Measurements from ENCODE around the gene FCSK. TPM values are rescaled to one million over a fixed set of nuclear protein-coding genes. Genes with fewer than 3 reads are reported as not detected.

Gene FCSK
- total RNA-seq, 1 experiment from 2014 or later = 22.2 TPM

DNA sequence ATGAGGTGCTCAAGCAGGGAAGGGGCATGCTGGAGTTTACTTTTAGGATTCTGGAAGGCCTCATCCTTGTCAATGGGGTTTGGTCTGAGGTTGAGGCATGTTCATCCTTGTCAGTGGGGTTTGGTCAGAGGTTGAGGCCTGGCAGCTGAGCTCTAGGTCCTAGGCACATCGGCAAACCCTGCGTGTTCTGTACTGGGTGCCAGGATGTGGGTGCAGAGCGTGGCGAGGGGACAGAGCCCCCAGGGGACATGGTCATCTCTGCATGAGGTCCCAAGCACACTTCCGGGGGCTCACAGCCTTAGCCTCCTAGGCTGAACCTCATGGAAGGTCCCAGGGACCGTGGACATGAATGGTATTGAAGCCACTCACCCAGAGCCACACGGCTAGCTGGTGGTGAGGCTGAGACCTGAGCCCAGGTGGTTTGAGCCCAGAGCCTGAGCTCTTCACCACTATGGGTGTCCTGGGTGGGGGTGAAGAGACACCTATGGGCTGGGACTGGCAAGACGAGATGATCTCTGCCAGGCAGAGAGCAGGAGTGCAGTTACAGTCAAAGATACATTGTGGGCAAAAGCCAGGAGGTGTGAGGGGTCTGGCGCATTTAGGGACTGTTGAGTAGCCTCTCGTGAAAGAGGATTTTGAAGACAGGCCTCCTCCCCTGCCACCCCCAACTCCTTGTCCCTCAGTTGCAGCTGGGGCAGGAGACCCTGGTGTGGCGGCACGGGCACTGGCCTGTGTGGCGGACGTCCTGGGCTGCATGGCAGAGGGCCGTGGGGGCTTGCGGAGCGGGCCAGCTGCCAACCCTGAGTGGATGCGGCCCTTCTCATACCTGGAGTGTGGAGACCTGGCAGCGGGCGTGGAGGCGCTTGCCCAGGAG, 19.3 kb downstream of the FCSK start:
- DNase-seq (ENCODE audit: low read depth) = no peak
- in situ Hi-C loops (cut with HindIII; ENCODE audit: low pct_unique_long_range_greater_than_20kb, low sequenced_read_pairs) = no loop called here

DNA sequence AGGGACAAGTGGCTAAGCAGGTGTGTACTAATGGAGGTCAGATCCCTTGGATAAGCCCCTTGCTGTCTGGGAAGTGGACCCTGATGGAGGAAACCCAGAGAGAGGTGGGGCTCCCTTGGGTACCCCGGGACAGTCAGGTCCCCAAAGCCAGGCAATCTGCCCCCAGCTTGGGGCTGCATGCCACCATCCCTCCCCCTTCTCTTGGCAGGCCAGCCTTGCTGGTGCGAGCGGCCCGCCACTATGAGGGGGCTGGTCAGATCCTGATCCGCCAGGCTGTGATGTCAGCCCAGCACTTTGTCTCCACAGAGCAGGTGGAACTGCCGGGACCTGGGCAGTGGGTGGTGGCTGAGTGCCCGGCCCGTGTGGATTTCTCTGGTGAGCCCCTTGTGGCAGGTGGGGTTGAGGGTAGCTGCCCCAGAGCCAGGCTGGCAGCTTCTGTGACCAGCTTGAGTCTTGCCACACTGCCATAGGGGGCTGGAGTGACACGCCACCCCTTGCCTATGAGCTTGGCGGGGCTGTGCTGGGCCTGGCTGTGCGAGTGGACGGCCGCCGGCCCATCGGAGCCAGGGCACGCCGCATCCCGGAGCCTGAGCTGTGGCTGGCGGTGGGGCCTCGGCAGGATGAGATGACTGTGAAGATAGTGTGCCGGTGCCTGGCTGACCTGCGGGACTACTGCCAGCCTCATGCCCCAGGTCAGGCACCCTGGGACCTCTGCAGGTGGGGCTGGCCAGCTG, 20.1 kb downstream of the FCSK start:
- no peak for DNase-seq (ENCODE audit: low read depth)
- in situ Hi-C loops (cut with HindIII; ENCODE audit: low pct_unique_long_range_greater_than_20kb, low sequenced_read_pairs) = no loop called here

DNA sequence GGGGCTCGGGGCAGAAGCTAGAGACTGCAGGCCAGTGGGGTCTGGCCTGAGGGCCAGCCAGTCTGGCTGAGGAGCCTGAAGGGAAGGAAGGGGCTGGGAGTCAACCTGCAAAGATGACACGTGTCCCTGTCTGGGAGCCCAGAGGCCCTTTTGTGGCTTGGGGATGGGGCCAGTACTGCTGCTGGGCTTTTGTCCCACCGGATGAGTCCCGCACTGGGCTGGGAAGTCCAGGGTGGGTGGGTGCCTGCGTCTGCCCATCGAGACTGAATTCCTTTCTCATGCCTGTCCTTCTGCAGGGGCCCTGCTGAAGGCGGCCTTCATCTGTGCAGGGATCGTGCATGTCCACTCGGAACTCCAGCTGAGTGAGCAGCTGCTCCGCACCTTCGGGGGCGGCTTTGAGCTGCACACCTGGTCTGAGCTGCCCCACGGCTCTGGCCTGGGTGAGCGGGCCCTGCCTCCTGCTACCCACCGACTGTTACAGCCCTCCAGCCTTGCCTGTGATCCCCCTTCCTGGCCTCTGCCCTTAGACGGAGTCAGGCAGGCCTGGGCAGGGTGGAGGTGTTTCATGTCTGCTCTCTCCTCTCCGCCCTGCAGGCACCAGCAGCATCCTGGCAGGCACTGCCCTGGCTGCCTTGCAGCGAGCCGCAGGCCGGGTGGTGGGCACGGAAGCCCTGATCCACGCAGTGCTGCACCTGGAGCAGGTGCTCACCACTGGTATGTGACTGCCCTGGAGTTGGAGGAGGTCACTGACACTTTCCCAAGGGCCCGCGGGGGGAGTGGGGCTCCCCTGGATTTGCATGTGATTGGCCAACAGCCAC, 20.9 kb downstream of the FCSK start:
- no peak for DNase-seq (ENCODE audit: low read depth)

DNA sequence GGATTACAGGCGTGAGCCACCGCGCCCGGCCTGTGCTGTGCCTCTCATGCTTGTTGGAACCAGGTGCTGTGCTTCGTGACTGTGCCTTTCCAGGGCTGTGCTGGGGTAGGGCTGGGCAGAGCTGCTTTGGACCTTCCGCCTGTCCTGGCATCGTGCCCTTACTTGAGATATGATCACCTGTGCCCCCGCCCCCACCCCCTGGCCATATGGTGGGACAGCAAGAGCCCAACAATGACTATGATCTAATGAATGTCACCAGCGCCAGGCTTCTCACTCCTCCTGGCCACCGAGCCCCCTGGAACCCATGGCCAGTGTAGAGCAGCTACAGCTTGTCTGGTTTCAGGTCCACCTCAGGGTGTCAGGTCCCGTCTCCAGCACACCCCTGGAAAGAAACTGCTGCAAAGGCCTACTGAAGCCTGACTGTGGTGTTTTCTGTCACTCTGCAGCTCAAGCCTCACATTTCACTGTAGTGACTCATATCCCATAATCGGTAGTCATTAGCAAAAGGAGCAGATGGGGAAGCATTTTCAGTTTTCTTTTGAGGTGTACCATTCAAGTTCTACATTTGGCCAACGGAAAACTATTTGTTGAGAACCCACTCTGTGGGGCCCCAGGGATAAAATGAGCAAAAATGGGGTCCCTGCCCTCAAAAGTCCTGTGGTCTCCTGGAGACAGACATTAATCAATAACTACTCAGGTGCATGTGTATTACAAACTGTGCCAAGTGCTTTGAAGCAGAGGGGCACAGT, 22.1 kb downstream of the FCSK start:
- in situ Hi-C loops (cut with HindIII; ENCODE audit: low pct_unique_long_range_greater_than_20kb, low sequenced_read_pairs) = no loop called here
- peak; percentile 73 for DNase-seq (ENCODE audit: low read depth)

More for the DNA sequence above, 20.9 kb downstream of the FCSK start:
- in situ Hi-C loops (cut with HindIII; ENCODE audit: low pct_unique_long_range_greater_than_20kb, low sequenced_read_pairs) = no loop called here

DNA sequence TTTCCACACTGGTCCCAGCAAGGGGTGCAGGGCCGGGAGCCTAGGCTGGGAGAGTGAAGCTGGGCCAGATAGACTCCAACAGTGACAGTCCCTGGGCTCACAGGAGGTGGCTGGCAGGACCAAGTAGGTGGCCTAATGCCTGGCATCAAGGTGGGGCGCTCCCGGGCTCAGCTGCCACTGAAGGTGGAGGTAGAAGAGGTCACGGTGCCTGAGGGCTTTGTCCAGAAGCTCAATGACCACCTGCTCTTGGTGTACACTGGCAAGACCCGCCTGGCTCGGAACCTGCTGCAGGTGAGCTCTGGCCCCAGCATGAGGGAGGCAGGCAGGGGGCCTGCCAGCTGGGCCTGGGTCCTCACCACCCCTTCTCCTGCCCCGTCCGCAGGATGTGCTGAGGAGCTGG, 23.8 kb downstream of the FCSK start:
- DNase-seq (ENCODE audit: low read depth) = no peak
- in situ Hi-C loops (cut with HindIII; ENCODE audit: low pct_unique_long_range_greater_than_20kb, low sequenced_read_pairs) = no loop called here

DNA sequence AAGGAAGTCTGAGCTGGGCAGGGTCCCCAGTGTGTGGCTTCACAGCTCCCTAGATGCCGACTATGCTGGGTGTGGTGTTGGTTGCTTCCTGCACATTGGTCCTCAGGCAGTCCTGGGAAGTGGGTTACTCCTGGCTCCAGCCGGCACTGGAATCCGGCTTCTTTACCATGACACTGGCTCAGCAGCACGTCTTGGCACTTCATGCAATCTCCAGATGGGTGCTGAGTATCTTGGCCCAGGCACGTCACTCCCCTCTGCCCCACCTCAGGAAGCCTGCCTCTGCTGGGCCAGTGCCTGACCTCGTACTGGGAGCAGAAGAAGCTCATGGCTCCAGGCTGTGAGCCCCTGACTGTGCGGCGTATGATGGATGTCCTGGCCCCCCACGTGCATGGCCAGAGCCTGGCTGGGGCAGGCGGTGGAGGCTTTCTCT, 24.5 kb downstream of the FCSK start:
- no peak for DNase-seq (ENCODE audit: low read depth)
- in situ Hi-C loops (cut with HindIII; ENCODE audit: low pct_unique_long_range_greater_than_20kb, low sequenced_read_pairs) = no loop called here

DNA sequence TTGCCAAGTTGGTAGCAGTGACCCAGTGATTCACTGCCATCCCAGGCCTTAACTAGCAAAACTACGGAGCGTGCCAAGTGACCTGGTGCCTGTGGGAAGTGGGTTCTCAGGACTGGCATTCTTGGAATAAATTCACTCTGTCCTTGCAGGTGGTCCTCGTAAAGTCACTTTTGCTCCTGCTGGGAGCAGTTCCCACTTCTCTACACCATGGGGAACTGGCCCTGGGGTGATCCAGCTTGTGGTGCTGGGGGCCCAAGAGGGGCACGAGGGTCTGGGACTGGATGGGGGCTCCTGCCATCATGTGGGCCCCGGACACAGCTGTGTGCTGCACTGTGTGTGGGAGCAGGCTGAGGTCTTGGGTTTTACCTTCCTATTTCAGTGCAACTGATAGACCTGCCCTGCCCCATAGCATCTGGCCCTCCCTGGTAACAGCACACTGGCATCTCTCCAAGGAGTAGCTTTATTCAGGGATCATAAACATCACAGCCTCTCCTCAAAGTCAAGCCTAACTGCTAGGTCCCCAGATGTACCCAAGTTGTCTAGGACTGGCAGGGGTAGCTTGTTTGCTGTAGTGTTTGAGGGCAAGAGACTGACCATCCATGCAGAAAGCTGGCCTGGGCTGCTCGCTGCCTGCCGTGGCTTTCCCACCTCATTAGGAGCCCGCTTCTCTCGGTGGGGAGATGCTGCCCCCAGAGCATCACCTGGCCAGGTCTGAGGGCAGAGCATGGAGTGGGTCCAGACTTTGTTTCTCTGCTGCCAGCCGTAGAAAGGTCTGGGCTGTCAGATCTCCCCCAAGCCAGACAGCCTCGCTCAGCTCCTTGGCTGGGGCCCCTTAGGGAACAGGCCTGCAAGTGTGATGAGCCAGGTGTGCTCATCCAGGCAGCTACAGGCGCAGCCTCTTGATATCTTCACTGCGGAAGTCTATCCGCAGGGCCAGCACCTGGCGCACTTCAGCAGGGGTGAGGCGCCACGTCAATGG, 26.0 kb downstream of the FCSK start:
- DNase-seq (ENCODE audit: low read depth) = no peak
- in situ Hi-C loops (cut with HindIII; ENCODE audit: low pct_unique_long_range_greater_than_20kb, low sequenced_read_pairs) = no loop called here

DNA sequence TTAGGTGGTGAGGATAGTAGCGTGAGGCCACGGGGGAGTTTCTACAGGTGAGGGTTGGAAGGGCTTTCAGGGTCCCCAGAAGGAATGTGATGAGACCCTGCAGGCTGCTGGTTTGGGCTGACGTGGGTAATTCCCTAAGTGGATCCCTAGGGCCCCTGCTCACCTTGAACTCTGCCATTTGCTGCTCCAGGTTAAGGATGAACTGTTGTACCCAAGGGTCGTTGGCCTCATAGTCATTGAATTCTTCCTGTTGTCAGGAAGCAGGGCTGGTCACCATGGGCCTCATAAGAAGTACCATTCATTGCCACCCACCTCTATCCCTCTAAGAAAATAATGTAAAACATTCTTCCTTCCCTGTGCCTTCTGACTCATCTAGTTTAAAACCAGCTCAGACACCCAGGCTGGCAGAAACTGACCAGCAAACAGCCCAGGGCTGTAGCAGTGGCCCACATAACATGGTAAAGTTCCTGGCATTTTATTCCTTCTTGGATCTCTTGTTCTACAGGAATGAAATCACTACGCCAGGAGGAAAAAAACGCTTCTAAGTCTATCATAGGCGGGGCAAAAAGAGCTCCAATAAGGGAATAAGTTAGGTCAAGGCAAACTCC, 27.6 kb downstream of the FCSK start:
- peak; percentile 27 for DNase-seq (ENCODE audit: low read depth)
- in situ Hi-C loops (cut with HindIII; ENCODE audit: low pct_unique_long_range_greater_than_20kb, low sequenced_read_pairs) = no loop called here

DNA sequence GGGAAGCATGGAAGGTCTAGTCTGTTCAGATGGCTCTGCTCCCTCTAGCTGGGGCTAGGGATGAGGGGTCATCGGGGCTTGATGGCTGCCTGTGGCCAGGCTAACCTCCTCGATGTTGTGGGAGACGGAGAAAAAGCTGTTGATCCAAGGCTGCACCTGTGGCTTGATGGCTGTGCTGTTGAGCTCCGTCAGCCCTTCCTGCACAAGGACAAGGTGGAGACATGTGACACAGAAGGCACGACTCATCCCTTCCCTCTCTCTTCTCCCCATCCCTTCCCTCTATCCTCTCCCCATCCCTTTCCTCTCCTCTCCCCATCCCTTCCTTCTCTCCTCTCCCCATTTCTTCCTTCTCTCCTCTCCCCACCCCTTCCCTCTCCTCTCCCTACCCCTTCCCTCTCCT, 28.2 kb downstream of the FCSK start:
- DNase-seq (ENCODE audit: low read depth) = peak; percentile 29
- in situ Hi-C loops (cut with HindIII; ENCODE audit: low pct_unique_long_range_greater_than_20kb, low sequenced_read_pairs) = no loop called here

DNA sequence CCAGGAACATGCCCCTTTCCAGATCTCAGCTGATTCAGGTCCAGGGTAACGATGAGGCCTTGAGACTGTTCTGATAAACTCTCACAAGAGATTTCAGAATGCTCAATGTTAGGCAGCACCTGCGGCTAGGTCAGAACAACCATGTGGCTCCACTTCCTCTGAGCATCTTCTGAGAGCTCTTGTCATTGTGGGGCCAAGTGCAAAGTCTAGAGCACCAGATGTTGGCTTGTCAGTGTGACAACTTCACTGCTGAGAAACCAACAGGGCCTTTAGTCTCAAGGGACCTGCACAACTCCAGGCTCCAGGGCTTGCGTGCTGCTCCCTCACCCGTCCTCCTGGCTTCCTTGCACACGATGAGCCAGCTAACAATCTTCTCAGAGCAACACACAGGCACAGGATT, 29.0 kb downstream of the FCSK start:
- in situ Hi-C loops (cut with HindIII; ENCODE audit: low pct_unique_long_range_greater_than_20kb, low sequenced_read_pairs) = no loop called here
- DNase-seq (ENCODE audit: low read depth) = no peak

DNA sequence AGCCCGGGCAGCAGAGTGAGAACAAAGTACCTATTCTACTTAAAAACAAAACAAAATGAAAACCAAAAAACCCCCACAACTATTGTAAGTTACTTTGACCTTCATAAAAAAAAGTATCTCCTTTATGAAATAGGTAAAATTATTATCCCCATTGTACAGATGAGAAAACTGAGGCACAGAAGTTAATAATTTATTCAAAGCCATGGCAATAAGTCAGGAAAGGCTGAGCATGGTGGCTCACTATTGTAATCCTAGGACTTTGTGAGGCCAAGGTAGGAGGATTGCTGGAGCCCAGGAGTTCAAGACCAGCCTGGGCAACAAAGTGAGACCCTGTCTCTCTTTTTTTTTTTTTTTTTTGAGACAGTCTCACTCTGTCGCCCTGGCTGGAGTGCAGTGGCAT, 30.5 kb downstream of the FCSK start:
- in situ Hi-C loops (cut with HindIII; ENCODE audit: low pct_unique_long_range_greater_than_20kb, low sequenced_read_pairs) = no loop called here

DNA sequence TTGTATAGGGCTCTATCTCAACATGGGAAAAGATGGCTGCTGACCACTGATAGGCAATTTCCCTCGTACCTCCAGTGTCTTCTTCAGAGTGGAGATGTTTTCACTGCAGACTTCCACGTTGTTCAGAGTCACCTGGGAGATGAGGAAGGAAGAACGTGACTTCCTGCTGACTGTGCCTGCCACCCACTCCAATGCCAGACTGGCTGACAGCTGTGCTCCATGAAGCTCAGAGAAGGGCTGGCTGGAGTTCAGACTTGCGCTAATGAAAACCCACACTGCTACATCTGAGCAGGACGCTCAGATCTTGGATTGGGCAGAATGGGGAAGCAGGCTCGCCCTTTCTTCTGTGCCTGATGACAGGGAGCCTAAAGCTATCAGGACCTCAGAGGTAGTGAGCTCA, 35.9 kb downstream of the FCSK start:
- in situ Hi-C loops (cut with HindIII; ENCODE audit: low pct_unique_long_range_greater_than_20kb, low sequenced_read_pairs) = no loop called here
- no peak for DNase-seq (ENCODE audit: low read depth)

More for the DNA sequence above, 30.5 kb downstream of the FCSK start:
- no peak for DNase-seq (ENCODE audit: low read depth)

DNA sequence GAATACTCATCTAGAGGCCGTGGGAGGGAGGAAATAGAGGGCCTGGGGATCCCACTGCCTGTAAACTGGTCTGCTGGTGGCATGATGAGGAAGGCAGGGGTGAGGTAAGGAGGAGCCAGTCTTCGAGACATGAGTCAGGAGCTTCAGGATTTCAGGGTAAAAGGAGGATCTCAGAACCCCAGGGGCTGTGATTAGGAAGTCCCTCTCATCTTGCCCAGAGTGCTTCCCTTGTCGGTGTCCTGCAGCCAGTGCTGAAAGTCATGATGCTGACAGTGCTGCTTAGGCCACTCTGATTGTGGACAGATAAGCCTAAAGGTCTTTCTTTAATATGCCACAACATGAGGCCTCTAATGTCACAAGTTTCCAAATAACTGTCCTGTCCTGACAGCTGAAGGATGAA, 39.4 kb downstream of the FCSK start:
- no peak for DNase-seq (ENCODE audit: low read depth)
- in situ Hi-C loops (cut with HindIII; ENCODE audit: low pct_unique_long_range_greater_than_20kb, low sequenced_read_pairs) = no loop called here

DNA sequence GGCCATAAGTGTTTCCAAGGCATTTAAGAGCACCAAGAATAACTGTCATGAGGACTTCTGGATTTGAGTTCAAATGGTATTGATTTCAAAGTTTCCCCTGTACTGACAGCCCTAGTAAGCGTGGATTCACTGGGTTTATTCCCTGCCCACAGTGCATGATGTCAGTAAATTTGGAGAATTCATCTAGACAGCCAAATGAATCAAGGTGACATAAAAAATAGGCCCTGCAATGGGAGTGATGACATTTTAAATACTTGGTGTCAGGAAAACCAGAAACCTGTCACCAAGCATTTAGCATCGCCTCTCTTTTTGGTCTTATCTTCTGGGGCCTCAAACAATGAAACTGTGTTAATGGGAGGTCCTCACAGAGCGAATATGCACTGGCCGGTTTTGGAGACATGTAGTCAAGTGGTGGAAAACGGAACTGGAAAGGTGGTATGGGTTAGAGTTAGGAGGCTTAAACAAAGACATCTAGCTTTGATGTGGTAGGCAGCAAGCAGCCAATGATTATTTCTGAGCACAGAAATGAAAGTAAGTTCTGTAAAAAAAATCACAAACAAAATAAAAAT, 39.9 kb downstream of the FCSK start:
- no peak for DNase-seq (ENCODE audit: low read depth)
- in situ Hi-C loops (cut with HindIII; ENCODE audit: low pct_unique_long_range_greater_than_20kb, low sequenced_read_pairs) = no loop called here

DNA sequence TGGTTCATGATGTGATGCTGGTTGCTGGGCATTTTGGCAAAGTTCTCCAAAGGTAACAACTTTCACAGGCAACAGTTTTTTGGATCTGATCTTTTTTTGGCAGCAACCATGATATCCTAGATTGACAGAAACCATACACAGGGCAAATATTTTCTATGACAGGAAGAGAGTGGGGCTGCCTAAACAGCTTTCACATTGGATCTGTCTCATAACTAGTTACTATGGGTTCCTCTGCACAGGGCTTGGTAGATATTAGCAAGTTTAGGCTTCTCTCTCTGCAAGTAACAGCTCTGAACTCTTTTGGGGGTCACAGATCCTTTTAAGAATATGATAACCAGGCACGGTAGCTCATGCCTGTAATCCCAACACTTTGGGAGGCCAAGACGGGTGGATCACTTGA, 40.4 kb downstream of the FCSK start:
- in situ Hi-C loops (cut with HindIII; ENCODE audit: low pct_unique_long_range_greater_than_20kb, low sequenced_read_pairs) = no loop called here

DNA sequence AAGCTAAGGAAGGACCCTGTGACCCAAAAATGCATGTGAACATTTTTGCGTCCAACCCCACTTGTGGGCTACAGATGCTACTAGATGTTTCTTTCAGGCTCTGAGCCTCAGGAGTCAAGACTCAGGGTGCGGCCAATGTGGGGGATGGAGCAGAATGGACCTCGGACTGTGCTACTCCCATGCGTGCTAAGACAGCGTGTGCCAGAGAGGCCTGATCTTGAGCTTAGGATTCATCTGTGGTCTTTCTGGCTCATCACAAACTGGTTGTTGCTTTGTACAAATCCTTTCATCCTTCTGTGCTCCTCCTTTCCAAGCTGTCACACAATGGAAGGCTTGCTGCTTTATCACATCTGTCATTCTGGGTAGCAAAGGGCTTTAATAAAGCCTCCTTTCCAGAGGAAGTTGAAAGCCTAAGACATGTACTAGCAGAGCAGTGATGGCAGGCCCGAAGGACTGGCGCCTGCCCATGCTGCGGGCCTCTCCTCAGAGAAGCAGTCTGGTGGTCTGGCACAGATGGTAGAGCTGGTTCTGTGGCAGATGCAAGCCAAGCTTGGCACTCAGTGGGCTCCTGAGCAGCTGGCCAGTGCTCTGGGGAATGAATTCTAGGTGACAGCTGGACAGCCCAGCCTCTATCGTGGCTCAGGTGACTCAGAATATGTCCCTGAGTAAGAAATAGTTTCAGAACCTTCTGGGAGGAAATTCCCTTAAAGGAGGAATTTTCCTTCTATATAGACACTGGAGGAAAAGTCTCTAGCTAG, 41.2 kb downstream of the FCSK start:
- DNase-seq (ENCODE audit: low read depth) = no peak
- in situ Hi-C loops (cut with HindIII; ENCODE audit: low pct_unique_long_range_greater_than_20kb, low sequenced_read_pairs) = no loop called here

More for the DNA sequence above, 40.4 kb downstream of the FCSK start:
- DNase-seq (ENCODE audit: low read depth) = no peak

Measured in Caki2 (cell line).